ENCODE results near the gene LIMK1. TPM values are rescaled to one million over a fixed set of nuclear protein-coding genes. Genes with fewer than 3 reads are reported as not detected.

The LIMK1 gene
- total and polyA plus RNA-seq, 2 donors (not counting 3 experiments of a cell fraction or from before 2014, with no cell fraction given): 52.9 to 54.5 TPM

- no peaks in the 10 kb centered on the region for H4K20me1 ChIP-seq (replicated peaks; ENCODE audit: control insufficient read depth, extremely low read depth, insufficient read depth, low read length)
- ChIA-PET POLR2A (no interaction called here), CTCF (interaction anchor here (1.1 to 6.2 kb wide), 11 partner anchors 14 to 332 kb away, joined by 3 to 32 read pairs (median 7); partner anchors contain the start of genes ELN and LIMK1)
- H3K9ac ChIP-seq (replicated peaks; ENCODE audit: extremely low read depth, insufficient read depth, low read length): no peak overlapping the region
- DNase-seq (ENCODE audit: low read depth, low spot score) (no peak), FAIRE-seq (no peak)
- intact Hi-C loops (cut with micrococcal nuclease): loop anchor here (2.0 kb wide), 2 partner anchors 16 to 332 kb away; no protein-coding TSS in a partner anchor
- BruUV-seq (replicated peaks): no TSS peak
- no peaks in the 10 kb centered on the region for H3K27me3 ChIP-seq (ENCODE audit: control insufficient read depth in 2 of 2, insufficient read depth in 2 of 2, low read length in 2 of 2)
- H3K27ac ChIP-seq (ENCODE audit: insufficient read depth, low read depth, low read length): no peak overlapping the region
- no peaks in the 10 kb centered on the region for H3K9me3 ChIP-seq (replicated peaks; ENCODE audit: control insufficient read depth, insufficient read depth, low read length)
- no peak overlapping the region for H3K4me2 ChIP-seq (ENCODE audit: insufficient read depth, low read length)
- no peaks in the 10 kb centered on the region for H3K4me1 ChIP-seq (ENCODE audit: control insufficient read depth, extremely low read depth, insufficient read depth, low read length)
- H3K36me3 ChIP-seq (ENCODE audit: control insufficient read depth in 2 of 2, extremely low read depth in 1 of 2, insufficient read depth in 2 of 2, low read length in 2 of 2): no peaks in the 10 kb centered on the region
- H3K4me3 ChIP-seq (replicated peaks in 1 of 3; ENCODE audit: insufficient read depth in 1 of 3, low read depth in 1 of 3, low read length in 3 of 3): no peak overlapping the region
- dilution Hi-C loops (cut with MboI; ENCODE audit: extremely low pct_ligation_motif_present, low sequenced_read_pairs): no loop called here
- no peaks in the 10 kb centered on the region for H3K79me2 ChIP-seq (ENCODE audit: control insufficient read depth, insufficient read depth, low read length)
- H3K9me1 ChIP-seq (replicated peaks; ENCODE audit: control insufficient read depth, extremely low read depth, insufficient read depth, low read length): no peaks in the 10 kb centered on the region
- TF ChIP-seq POLR2AphosphoS5 (IDR thresholded peaks at IDR 0.05; ENCODE audit: insufficient read depth, low read depth, low read length) (no peak), MAX (IDR thresholded peaks at IDR 0.05; ENCODE audit: insufficient read depth, insufficient read length) (no peak), FOS (IDR thresholded peaks at IDR 0.05; ENCODE audit: borderline replicate concordance, insufficient read depth, low read length) (no peak), CTCF (IDR thresholded peaks at IDR 0.05; ENCODE audit: extremely low read depth in 1 of 2, insufficient read depth in 1 of 2, low read depth in 1 of 2, low read length in 2 of 2) (no peak), JUN (IDR thresholded peaks at IDR 0.05; ENCODE audit: borderline replicate concordance, insufficient read depth, insufficient read length, low read depth) (no peak), POLR2A (IDR thresholded peaks at IDR 0.05; ENCODE audit: low read depth, low read length) (no peak), MYC (IDR thresholded peaks at IDR 0.05; ENCODE audit: low read depth, low read length) (no peak), EZH2 (IDR thresholded peaks at IDR 0.05; ENCODE audit: borderline replicate concordance, low read depth, low read length, severe bottlenecking) (no peak), GATA2 (IDR thresholded peaks at IDR 0.05; ENCODE audit: insufficient read depth, insufficient read length, low read depth, low read length) (no peak)
- H2AFZ ChIP-seq (ENCODE audit: low read depth, low read length): no peak overlapping the region
Measured at GRCh38 chr7:74069086-74069541, 14.5 kb upstream of the LIMK1 start.
